K562 (cell line): ENCODE measurements around the gene CYTH1. TPM values are rescaled to one million over a fixed set of nuclear protein-coding genes. Genes with fewer than 3 reads are reported as not detected.

Source experiments
- DDX20 ChIP-seq: fragments of 450-650 bp; IDR thresholded peaks from 2 replicates; pipeline ENCODE4 v1.6.1; 2016; ENCODE audit warnings: missing genetic modification characterization, low read depth, mild to moderate bottlenecking, missing compliant biosample characterization, moderate library complexity
- ELF1 ChIP-seq: fragments of 200-800 bp; sonication (Bioruptor generic); IDR thresholded peaks from 2 replicates; pipeline ENCODE4 v1.6.1; 2016; ENCODE audit warnings: missing genetic modification characterization, missing compliant biosample characterization
- EP300 ChIP-seq: IDR thresholded peaks from 2 replicates; pipeline ENCODE4 v1.6.1; 2012; ENCODE audit warnings: low read length, improper control_type of control experiment
- KHSRP ChIP-seq: fragments of 450-650 bp; IDR thresholded peaks from 2 replicates; pipeline ENCODE4 v1.6.1; 2017
- NEUROD1 ChIP-seq: fragments of 150-350 bp; IDR thresholded peaks from 2 replicates; pipeline ENCODE4 v1.6.1; 2014; ENCODE audit warnings: borderline replicate concordance, low read length, low read depth; ENCODE audit not compliant: partially characterized antibody
- NFXL1 ChIP-seq: fragments of 450-650 bp; formaldehyde crosslinking; IDR thresholded peaks from 2 replicates; pipeline ENCODE4 v1.4.0; 2021; ENCODE audit warnings: mild to moderate bottlenecking
- POLR2B ChIP-seq: fragments of 450-650 bp; IDR thresholded peaks from 2 replicates; pipeline ENCODE4 v1.6.1; 2018; ENCODE audit warnings: low read depth; ENCODE audit not compliant: partially characterized antibody
- RBM14 ChIP-seq: fragments of 200-400 bp; formaldehyde crosslinking; IDR thresholded peaks from 2 replicates; pipeline ENCODE4 v1.6.1; 2018; ENCODE audit warnings: low read depth, mild to moderate bottlenecking, low read length, moderate library complexity, borderline replicate concordance; ENCODE audit not compliant: insufficient read depth
- SMAD1 ChIP-seq: fragments of 150-350 bp; IDR thresholded peaks from 2 replicates; pipeline ENCODE4 v1.6.1; 2014; ENCODE audit warnings: low read length, low read depth; ENCODE audit not compliant: partially characterized antibody
- SP1 ChIP-seq: sonication (generic); formaldehyde crosslinking; IDR thresholded peaks from 2 replicates; pipeline ENCODE4 v1.8.1; 2022; ENCODE audit warnings: mild to moderate bottlenecking, missing genetic modification reagents
- TAL1 ChIP-seq: fragments of 450-650 bp; IDR thresholded peaks from 2 replicates; pipeline ENCODE4 v1.6.1; 2016; ENCODE audit warnings: mild to moderate bottlenecking
- TCFL5 ChIP-seq: fragments of 250-450 bp; sonication (Bioruptor Pico); conservative IDR thresholded peaks from 2 replicates; pipeline ENCODE4 v1.6.1; 2021; ENCODE audit warnings: mild to moderate bottlenecking, moderate library complexity, matching md5 sums
- ZNF717 ChIP-seq: fragments of 250-450 bp; sonication (Bioruptor Pico); IDR thresholded peaks from 2 replicates; pipeline ENCODE4 v1.5.0; 2021
- polyA plus RNA-seq, 8 experiments: library from polyadenylated mRNA; depleted of rRNA in 4 of 8; stranded (reverse) in 5 of 8; unstranded in 3 of 8; fragments of >200 nt; fragmentation: Nextera tagmentation in 2 of 8; fragmentation: Illumina TruSeq in 1 of 8; extraction: Ambion mirVana in 2 of 8; extraction: Trizol in 1 of 8; gene quantifications; 2 replicates each; pipeline versions ENCODE4 v1.2.1 to v1.2.3, GENCODE V29; 2011 to 2014; ENCODE audit warnings: inconsistent platforms in 1 of 8, missing spikeins in 1 of 8
- total RNA-seq, 7 experiments: library from RNA; depleted of rRNA in 6 of 7; stranded (reverse); fragments of >200 nt in 6 of 7; fragmentation: Illumina TruSeq in 2 of 7; extraction: Trizol in 2 of 7; gene quantifications; 2 replicates each; pipeline versions ENCODE4 v1.2.1 to v1.2.3, GENCODE V29; 2011 to 2021; ENCODE audit warnings: low replicate concordance in 1 of 7
- TF ChIP-seq, protein P1 (sequence below): fragments of 250-450 bp; sonication (Bioruptor Pico); IDR thresholded peaks from 2 replicates; pipeline ENCODE4 v1.8.0; 2022; ENCODE audit warnings: moderate library complexity, mild to moderate bottlenecking, inconsistent platforms
- TF ChIP-seq, protein P2 (sequence below): fragments of 250-450 bp; sonication (Bioruptor Pico); IDR thresholded peaks from 2 replicates; pipeline ENCODE4 v1.8.0; 2021; ENCODE audit warnings: mild to moderate bottlenecking, moderate library complexity
- TF ChIP-seq, protein P3 (sequence below): sonication (generic); formaldehyde crosslinking; IDR thresholded peaks from 2 replicates; pipeline ENCODE4 v1.9.0; 2022; ENCODE audit warnings: mild to moderate bottlenecking, missing genetic modification reagents

CYTH1 gene
- total and polyA plus RNA-seq, 9 of the 15 experiments (the other 6 are each of a cell fraction or from before 2014, with no cell fraction given) = 0.52 to 27.7 (median 16.8) TPM

DNA sequence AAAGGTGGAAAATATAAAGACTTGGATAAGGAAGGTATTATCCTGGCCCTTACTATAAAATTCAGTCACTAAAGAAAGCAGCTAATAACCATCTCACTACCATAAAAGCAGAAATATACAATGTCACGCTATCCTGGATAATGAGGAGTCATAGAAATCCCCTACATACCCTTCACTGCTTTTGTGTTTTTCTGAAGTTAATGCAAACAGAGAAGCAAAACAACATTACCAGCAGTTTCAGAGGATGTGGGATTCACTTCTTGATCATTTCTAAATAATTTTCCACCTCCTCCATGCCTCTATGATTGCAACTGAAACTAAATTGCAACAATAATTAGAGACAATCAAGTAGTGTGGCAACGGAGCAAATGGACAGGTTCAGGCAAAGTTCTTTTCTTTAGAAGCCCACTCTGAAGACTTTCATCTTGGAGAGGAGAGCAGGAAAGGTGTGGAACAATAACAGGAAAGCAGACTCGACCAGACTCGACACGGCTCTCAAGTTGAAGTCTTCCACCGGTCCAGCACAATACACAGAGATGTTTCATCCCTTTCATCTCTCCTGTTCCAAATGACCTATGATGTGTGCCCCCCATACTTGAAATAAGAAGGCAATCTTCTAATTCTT is 10.2 kb downstream of the CYTH1 start (continued):
- TF ChIP-seq RBM14 (no peak), POLR2B (no peak), NEUROD1 (no peak), TCFL5 (CRISPR knock-in tag) (no peak), ZNF717 (no peak), NFXL1 (CRISPR knock-in tag) (no peak), ELF1 (tag) (no peak), DDX20 (tag) (no peak), SMAD1 (no peak), SP1 (CRISPR knock-in tag) (no peak), KHSRP (no peak), TAL1 (no peak), EP300 (no peak)
- TF ChIP-seq, protein P1, sequence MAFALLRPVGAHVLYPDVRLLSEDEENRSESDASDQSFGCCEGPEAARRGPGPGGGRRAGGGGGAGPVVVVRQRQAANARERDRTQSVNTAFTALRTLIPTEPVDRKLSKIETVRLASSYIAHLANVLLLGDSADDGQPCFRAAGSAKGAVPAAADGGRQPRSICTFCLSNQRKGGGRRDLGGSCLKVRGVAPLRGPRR (CRISPR knock-in tag) = no peak
- TF ChIP-seq, protein P2, sequence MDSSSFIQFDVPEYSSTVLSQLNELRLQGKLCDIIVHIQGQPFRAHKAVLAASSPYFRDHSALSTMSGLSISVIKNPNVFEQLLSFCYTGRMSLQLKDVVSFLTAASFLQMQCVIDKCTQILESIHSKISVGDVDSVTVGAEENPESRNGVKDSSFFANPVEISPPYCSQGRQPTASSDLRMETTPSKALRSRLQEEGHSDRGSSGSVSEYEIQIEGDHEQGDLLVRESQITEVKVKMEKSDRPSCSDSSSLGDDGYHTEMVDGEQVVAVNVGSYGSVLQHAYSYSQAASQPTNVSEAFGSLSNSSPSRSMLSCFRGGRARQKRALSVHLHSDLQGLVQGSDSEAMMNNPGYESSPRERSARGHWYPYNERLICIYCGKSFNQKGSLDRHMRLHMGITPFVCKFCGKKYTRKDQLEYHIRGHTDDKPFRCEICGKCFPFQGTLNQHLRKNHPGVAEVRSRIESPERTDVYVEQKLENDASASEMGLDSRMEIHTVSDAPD (CRISPR knock-in tag) = no peak
- TF ChIP-seq, protein P3, sequence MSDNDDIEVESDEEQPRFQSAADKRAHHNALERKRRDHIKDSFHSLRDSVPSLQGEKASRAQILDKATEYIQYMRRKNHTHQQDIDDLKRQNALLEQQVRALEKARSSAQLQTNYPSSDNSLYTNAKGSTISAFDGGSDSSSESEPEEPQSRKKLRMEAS (CRISPR knock-in tag) = no peak
